BE2C (cell line): ENCODE data around the gene DAPP1.
A peak's percentile ranks its signal among the peaks of the same experiment; 100 is the strongest.

Experiments
- DNase-seq: peaks from one replicate; pipeline ENCODE4 v3.0.0-alpha.2; 2020
- H3K27me3 ChIP-seq: fragments of 250-450 bp; sonication (Bioruptor Pico); 2 replicates; pipeline ENCODE4 v1.5.1; 2020; ENCODE audit warnings: mild to moderate bottlenecking
- H3K36me3 ChIP-seq: fragments of 250-450 bp; sonication (Bioruptor Pico); 2 replicates; pipeline ENCODE4 v1.5.1; 2020; ENCODE audit warnings: mild to moderate bottlenecking
- H3K4me1 ChIP-seq: fragments of 250-450 bp; sonication (Bioruptor Pico); 2 replicates; pipeline ENCODE4 v1.5.1; 2020
- H3K4me3 ChIP-seq: 2 replicates; pipeline ENCODE4 v1.5.1; 2011; ENCODE audit warnings: low read depth, low read length
- H3K9me3 ChIP-seq: fragments of 250-450 bp; sonication (Bioruptor Pico); 2 replicates; pipeline ENCODE4 v1.5.1; 2020
- TF ChIP-seq, protein P1 (sequence below): IDR thresholded peaks from 2 replicates; pipeline ENCODE4 v1.5.1; 2012; ENCODE audit warnings: mild to moderate bottlenecking, low read depth, low read length

The DAPP1 gene

DNA sequence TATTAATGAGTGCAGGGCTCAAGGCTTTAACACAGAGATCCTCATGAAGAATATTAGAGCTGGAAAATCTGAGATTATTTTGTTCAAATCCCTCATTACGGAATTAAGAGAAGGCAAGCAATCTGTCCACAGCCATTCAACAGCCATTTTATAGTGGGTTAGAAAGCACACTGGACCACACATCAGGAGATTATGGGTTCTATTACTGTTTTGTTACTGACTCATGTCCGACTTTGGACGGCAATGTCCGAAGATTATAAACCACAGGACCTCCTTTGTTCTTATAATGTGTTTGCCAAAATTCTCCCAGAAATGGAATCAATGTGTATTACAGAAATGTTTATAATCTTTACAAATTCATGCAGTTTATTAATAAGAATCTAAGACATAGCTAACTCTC, 69.5 kb downstream of the DAPP1 start:
- no peaks in the 10 kb centered on the region for H3K27me3 ChIP-seq
- H3K4me1 ChIP-seq, result no peaks in the 10 kb centered on the region
- no peaks in the 10 kb centered on the region for H3K9me3 ChIP-seq
- peaks cover 22% of the 10 kb centered on the region for H3K36me3 ChIP-seq
- TF ChIP-seq, protein P1, sequence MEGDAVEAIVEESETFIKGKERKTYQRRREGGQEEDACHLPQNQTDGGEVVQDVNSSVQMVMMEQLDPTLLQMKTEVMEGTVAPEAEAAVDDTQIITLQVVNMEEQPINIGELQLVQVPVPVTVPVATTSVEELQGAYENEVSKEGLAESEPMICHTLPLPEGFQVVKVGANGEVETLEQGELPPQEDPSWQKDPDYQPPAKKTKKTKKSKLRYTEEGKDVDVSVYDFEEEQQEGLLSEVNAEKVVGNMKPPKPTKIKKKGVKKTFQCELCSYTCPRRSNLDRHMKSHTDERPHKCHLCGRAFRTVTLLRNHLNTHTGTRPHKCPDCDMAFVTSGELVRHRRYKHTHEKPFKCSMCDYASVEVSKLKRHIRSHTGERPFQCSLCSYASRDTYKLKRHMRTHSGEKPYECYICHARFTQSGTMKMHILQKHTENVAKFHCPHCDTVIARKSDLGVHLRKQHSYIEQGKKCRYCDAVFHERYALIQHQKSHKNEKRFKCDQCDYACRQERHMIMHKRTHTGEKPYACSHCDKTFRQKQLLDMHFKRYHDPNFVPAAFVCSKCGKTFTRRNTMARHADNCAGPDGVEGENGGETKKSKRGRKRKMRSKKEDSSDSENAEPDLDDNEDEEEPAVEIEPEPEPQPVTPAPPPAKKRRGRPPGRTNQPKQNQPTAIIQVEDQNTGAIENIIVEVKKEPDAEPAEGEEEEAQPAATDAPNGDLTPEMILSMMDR, result no peak
- no peak overlapping the region for H3K4me3 ChIP-seq
- no peak for DNase-seq

DNA sequence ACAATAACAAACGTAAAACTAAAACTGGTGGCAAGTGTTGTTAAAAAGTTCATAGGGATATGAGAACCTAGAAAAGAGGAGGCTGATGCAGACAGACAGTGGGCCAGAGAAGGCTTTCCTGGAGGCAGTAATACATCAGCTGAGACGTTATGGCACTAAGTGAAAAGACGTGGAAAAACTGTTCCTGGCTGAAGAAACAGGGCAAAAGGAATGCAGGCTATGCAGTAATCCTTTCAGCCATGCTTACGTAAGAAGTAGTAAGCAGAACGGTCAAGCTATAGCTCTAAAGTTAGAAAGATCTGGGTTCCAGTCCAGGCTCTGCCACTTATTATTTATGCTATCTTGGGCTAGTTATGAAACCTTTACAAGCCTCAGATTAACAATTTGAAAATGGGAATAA, 71.2 kb downstream of the DAPP1 start:
- no peaks in the 10 kb centered on the region for H3K27me3 ChIP-seq
- no peak for DNase-seq
- TF ChIP-seq, protein P1, result no peak
- H3K36me3 ChIP-seq, result peaks cover 11% of the 10 kb centered on the region
- H3K9me3 ChIP-seq, result no peaks in the 10 kb centered on the region
- no peaks in the 10 kb centered on the region for H3K4me1 ChIP-seq
- no peak overlapping the region for H3K4me3 ChIP-seq

DNA sequence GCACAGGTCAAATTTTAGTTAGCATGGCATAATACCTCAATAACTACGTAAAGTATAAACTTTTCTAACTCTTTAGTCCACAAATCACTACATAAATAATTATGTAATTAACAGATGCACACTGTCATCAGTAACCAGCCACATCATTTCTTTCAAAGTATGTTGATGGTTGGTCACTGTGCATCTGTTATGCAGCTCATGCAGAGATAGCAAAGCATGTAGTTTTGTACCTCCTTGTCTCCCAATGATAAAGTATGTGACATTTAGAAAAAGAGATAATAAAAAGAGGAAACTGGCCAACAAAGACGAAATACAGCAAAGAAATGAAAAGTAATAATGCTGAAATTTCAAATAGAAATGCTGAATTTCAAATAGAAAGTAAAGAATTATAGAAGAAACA, 74.7 kb downstream of the DAPP1 start:
- Histone ChIP-seq H3K4me3 (no peak overlapping the region), H3K27me3 (no peaks in the 10 kb centered on the region), H3K36me3 (no peaks in the 10 kb centered on the region; the same call in 1 of the 2 replicates), H3K9me3 (no peaks in the 10 kb centered on the region), H3K4me1 (no peaks in the 10 kb centered on the region)
- TF ChIP-seq, protein P1, result no peak
- no peak for DNase-seq

DNA sequence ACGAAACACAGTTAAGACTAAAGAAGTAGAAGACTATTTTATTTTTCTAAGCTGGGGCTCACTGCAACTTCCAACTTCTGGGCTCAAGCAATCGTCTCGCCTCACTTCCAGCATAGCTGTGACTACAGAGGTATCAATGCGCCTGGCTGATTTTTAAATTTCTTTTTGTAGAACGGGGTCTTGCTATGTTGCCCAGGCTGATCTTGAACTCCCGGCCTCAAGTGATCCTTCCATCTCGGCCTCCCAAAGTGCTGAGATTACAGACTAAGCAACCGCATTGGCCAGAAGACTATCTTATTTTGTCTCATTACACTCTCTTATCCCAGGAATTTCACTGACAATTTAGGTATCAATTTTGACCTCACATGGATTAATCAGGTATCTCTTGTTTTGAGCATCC, 76.4 kb downstream of the DAPP1 start:
- no peak for DNase-seq

DNA sequence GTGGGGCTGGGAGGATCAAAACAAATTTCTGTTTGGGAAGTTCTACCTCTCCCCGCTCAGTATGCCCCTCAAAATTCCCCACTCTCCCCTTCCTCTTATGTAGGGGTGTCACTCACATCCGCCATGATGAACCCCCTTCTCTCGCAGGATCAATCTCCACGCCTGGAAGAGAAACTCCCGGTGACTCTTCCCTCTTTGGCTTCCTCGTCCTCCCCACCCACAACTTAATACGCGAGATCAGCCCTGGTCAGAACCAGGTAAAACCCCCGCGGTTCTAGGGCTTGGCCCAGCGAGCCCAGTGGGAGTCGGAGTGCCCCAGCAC, 77.2 kb downstream of the DAPP1 start:
- Histone ChIP-seq H3K4me1 (no peaks in the 10 kb centered on the region), H3K4me3 (peak overlapping the region; percentile 95), H3K27me3 (no peaks in the 10 kb centered on the region), H3K36me3 (no peaks in the 10 kb centered on the region), H3K9me3 (no peaks in the 10 kb centered on the region)
- TF ChIP-seq, protein P1, result no peak
- DNase-seq, result no peak

More for the DNA sequence above, 76.4 kb downstream of the DAPP1 start:
- H3K36me3 ChIP-seq, result no peaks in the 10 kb centered on the region
- TF ChIP-seq, protein P1, result no peak
- no peaks in the 10 kb centered on the region for H3K27me3 ChIP-seq
- peak overlapping the region; percentile 95 for H3K4me3 ChIP-seq
- H3K4me1 ChIP-seq, result no peaks in the 10 kb centered on the region
- no peaks in the 10 kb centered on the region for H3K9me3 ChIP-seq

DNA sequence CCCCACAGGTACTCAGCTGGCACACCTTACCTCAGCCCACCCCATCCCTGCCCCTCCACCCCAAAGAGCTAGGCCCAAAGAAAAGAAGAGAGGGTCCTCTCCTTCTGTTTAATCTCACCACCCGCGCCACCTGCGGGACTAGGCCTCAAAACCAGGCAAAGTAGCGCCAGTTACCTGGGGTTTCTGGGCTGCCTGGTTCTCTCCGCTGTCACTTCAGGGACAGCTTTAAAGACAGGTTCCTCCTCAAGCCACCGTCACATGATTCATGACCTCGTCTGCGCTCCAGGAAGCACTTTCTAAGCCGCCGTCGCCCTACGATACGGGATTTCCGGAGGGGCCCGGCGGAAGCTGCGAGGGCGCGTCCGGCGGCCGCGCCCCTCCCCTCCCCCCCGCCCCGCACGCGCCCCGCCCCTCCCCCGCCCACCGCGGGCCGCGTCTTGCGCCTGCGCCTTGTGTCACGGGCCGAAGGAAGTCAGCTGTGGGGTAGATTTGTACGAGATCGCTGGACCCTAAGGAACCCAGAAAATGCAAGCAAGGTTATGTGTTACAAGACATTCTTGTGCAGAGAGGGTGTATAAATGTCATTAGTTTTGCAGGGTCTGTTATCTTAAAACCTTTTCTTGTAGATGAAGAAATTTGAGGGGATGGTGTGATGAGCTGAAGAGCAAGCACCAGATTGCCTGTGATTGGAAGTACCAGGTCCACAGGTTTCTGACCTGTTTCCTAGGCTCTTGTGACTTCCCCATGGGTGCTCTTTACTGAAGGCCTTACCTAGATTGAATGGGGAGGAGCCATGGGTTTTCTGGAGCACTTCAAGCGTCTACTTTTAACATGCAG, 77.8 kb downstream of the DAPP1 start, which contains the start of gene LAMTOR3:
Gene LAMTOR3, minus strand, starts transcription at position 267 of the 837 bp plus-strand sequence. CDS start 464 bp downstream, outside the sequence.
- H3K4me1 ChIP-seq, result no peaks in the 10 kb centered on the region
- H3K27me3 ChIP-seq, result no peaks in the 10 kb centered on the region
- no peaks in the 10 kb centered on the region for H3K9me3 ChIP-seq
- H3K4me3 ChIP-seq, result peak within 1 kb of the TSS; percentile 95
- TF ChIP-seq, protein P1, result no peak
- no peaks in the 10 kb centered on the region for H3K36me3 ChIP-seq
- peak; percentile 89 for DNase-seq
